Esophagus muscularis mucosa (tissue), 4 donors: ENCODE data around the gene ANO10.

ENCODE experiments used
- EP300 ChIP-seq: sonication (generic); formaldehyde crosslinking; IDR thresholded peaks from one replicate; pipeline ENCODE4 v1.6.1; 2017; ENCODE audit warnings: antibody characterized with exemption
- POLR2A ChIP-seq: fragments of 450-650 bp; IDR thresholded peaks from one replicate; pipeline ENCODE4 v1.6.1; 2017; ENCODE audit warnings: antibody characterized with exemption, moderate library complexity, mild to moderate bottlenecking, low read depth
- POLR2AphosphoS5 ChIP-seq, 2 donors: sonication (generic); formaldehyde crosslinking; IDR thresholded peaks; one replicate each; pipeline ENCODE4 v1.6.1; 2017; ENCODE audit warnings: antibody characterized with exemption in 2 of 2
- TF ChIP-seq, protein P1 (sequence below), 3 experiments: fragments of 200-600 bp in 2 of 3; fragments of 450-650 bp in 1 of 3; sonication (generic) in 2 of 3; IDR thresholded peaks; one replicate each; pipeline ENCODE4 v1.5.1; 2017 to 2019; ENCODE audit warnings: antibody characterized with exemption in 3 of 3, mild to moderate bottlenecking in 2 of 3, moderate library complexity in 1 of 3

DNA sequence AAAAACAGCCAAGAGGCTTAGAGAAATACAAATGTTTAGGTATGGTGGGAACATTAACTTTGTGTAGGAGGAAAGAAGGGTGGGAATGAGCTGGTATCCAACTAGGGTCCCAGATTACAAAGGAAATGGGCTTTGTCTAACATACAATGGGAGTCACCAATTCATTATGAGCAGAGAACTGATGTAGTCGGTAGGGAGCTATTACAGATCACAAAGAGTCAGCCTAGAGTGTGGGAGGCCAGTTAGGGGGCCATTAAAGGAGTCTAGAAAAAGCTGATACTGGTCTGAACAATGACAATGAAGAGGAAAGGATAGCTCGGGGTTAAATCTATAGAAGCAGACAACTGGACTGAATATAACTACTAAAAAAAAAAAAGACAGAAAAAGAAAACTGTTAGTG, 15.5 kb downstream of the ANO10 start:
- TF ChIP-seq, protein P1, sequence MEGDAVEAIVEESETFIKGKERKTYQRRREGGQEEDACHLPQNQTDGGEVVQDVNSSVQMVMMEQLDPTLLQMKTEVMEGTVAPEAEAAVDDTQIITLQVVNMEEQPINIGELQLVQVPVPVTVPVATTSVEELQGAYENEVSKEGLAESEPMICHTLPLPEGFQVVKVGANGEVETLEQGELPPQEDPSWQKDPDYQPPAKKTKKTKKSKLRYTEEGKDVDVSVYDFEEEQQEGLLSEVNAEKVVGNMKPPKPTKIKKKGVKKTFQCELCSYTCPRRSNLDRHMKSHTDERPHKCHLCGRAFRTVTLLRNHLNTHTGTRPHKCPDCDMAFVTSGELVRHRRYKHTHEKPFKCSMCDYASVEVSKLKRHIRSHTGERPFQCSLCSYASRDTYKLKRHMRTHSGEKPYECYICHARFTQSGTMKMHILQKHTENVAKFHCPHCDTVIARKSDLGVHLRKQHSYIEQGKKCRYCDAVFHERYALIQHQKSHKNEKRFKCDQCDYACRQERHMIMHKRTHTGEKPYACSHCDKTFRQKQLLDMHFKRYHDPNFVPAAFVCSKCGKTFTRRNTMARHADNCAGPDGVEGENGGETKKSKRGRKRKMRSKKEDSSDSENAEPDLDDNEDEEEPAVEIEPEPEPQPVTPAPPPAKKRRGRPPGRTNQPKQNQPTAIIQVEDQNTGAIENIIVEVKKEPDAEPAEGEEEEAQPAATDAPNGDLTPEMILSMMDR (IDR thresholded peaks at IDR 0.05): no peak
- TF ChIP-seq POLR2AphosphoS5 (IDR thresholded peaks at IDR 0.05) (no peak), POLR2A (no peak), EP300 (no peak)
